GM12878 (cell line): ENCODE data around the gene SPNS1. TPM values are rescaled to one million over a fixed set of nuclear protein-coding genes. Genes with fewer than 3 reads are reported as not detected.

Experiments
- ATAC-seq: fragments of 200-7000 bp; cut with Tn5 transposase; 3 replicates; pipeline ENCODE4 v1.9.1; 2020; ENCODE audit warnings: mild to moderate bottlenecking, moderate library complexity
- BruUV-seq: library from RNA; stranded (reverse); fragments of 400-500 nt; replicated peaks from 2 replicates; lab custom pipeline; 2021; lab: Mats Ljungman, UMichigan
- CTCF ChIA-PET: fragments of 300-600 bp; sonication (Branson Sonifier 250); formaldehyde crosslinking; extraction: SDS; loops from one replicate; lab custom pipeline; 2021; ENCODE audit warnings: inconsistent platforms; lab: Yijun Ruan, JAX
- POLR2A ChIA-PET: fragments of 350-600 bp; formaldehyde crosslinking; extraction: SDS; loops from one replicate; lab custom pipeline; 2021; ENCODE audit warnings: inconsistent platforms; lab: Charles Lee
- RAD21 ChIA-PET: fragments of 300-600 bp; sonication (Branson Sonifier 250); formaldehyde crosslinking; loops from one replicate; lab custom pipeline; 2023; ENCODE audit warnings: antibody characterized with exemption; ENCODE audit not compliant: unreplicated experiment; lab: Charles Lee
- SMC1A ChIA-PET: fragments of 300-600 bp; sonication (Branson Sonifier 250); formaldehyde crosslinking; loops from one replicate; lab custom pipeline; 2023; ENCODE audit not compliant: unreplicated experiment, uncharacterized antibody; lab: Charles Lee
- DNase-seq: peaks from one replicate; pipeline ENCODE4 v3.0.0-alpha.2; 2011; ENCODE audit warnings: low read depth, low spot score
- FAIRE-seq: peaks from 3 replicates; lab custom pipeline; 2011; peaks lifted over from hg19 to GRCh38; lab: Jason Lieb, UNC
- H2AFZ ChIP-seq: 2 replicates; pipeline ENCODE4 v1.6.0; 2011; ENCODE audit warnings: low read depth, low read length, control low read depth; ENCODE audit not compliant: control insufficient read depth
- H3K27ac ChIP-seq: 2 replicates; pipeline ENCODE4 v1.5.1; 2011; ENCODE audit warnings: control low read depth; ENCODE audit not compliant: control insufficient read depth, insufficient read depth
- H3K27me3 ChIP-seq, 2 experiments: replicated peaks in 1 of 2; 2 replicates each; pipeline versions ENCODE4 v1.6.0 to v1.6.1; 2011; ENCODE audit warnings: low read length in 1 of 2; ENCODE audit not compliant: control insufficient read depth in 2 of 2, insufficient read depth in 2 of 2
- H3K36me3 ChIP-seq, 2 experiments: 2 replicates each; pipeline ENCODE4 v1.5.1; 2011; ENCODE audit warnings: low read length in 1 of 2; ENCODE audit not compliant: control insufficient read depth in 2 of 2, insufficient read depth in 2 of 2
- H3K4me1 ChIP-seq: 2 replicates; pipeline ENCODE4 v1.6.1; 2011; ENCODE audit warnings: mild to moderate bottlenecking, low read length, moderate library complexity, mixed read lengths; ENCODE audit not compliant: control insufficient read depth, insufficient read depth
- H3K4me2 ChIP-seq: 2 replicates; pipeline ENCODE4 v1.6.0; 2011; ENCODE audit warnings: control low read depth; ENCODE audit not compliant: control insufficient read depth, insufficient read depth
- H3K4me3 ChIP-seq: fragments of 200-600 bp; sonication (generic); 2 replicates; pipeline ENCODE4 v1.5.1; 2016
- H3K79me2 ChIP-seq: 2 replicates; pipeline ENCODE4 v1.6.0; 2011; ENCODE audit warnings: low read length; ENCODE audit not compliant: control insufficient read depth, insufficient read depth
- H3K9ac ChIP-seq: 2 replicates; pipeline ENCODE4 v1.8.0; 2011; ENCODE audit warnings: low read length, control low read depth, mixed read lengths; ENCODE audit not compliant: control insufficient read depth, insufficient read depth
- H3K9me3 ChIP-seq: replicated peaks from 3 replicates; pipeline ENCODE4 v1.5.1; 2011; ENCODE audit warnings: mild to moderate bottlenecking, low read length; ENCODE audit not compliant: control insufficient read depth, insufficient read depth
- H4K20me1 ChIP-seq: 2 replicates; pipeline ENCODE4 v1.6.0; 2011; ENCODE audit not compliant: control insufficient read depth, insufficient read depth
- BRCA1 ChIP-seq: IDR thresholded peaks from 2 replicates; pipeline ENCODE4 v1.6.1; 2011; ENCODE audit warnings: low read depth, low read length, improper control_type of control experiment
- CEBPB ChIP-seq, 2 experiments: fragments of 150-350 bp in 1 of 2; IDR thresholded peaks; 2 replicates each; pipeline ENCODE4 v1.6.1; 2012 to 2014; ENCODE audit warnings: low read depth in 2 of 2, low read length in 2 of 2, borderline replicate concordance in 1 of 2, inconsistent platforms in 1 of 2
- IKZF1 ChIP-seq: fragments of 450-650 bp; conservative IDR thresholded peaks from 2 replicates; pipeline ENCODE4 v1.6.1; 2017; ENCODE audit warnings: antibody characterized with exemption, mild to moderate bottlenecking
- RUNX3 ChIP-seq: IDR thresholded peaks from 2 replicates; pipeline ENCODE4 v1.6.1; 2012; ENCODE audit warnings: low read length, inconsistent platforms
- SIX5 ChIP-seq: IDR thresholded peaks from 2 replicates; pipeline ENCODE4 v1.6.1; 2011; ENCODE audit warnings: mild to moderate bottlenecking, low read depth, low read length, moderate library complexity; ENCODE audit not compliant: severe bottlenecking
- SMC3 ChIP-seq: IDR thresholded peaks from 2 replicates; pipeline ENCODE4 v1.6.1; 2011; ENCODE audit warnings: low read length, improper control_type of control experiment, borderline replicate concordance
- YY1 ChIP-seq: IDR thresholded peaks from 2 replicates; pipeline ENCODE4 v1.6.1; 2011; ENCODE audit warnings: low read depth, mild to moderate bottlenecking, low read length
- WGBS: methylation state at CpG from one replicate; pipeline ENCODE4 v1.1.6; 2016; ENCODE audit warnings: low lambda C conversion rate; ENCODE audit not compliant: insufficient replicate concordance, insufficient coverage; ENCODE audit errors: missing lambda C conversion rate; 5-methylcytosine and 5-hydroxymethylcytosine counted together
- in situ Hi-C: fragments of 300-500 bp; cut with MboI; formaldehyde crosslinking; loops from 9 replicates; pipeline ENCODE4 v1.14.3; 2018; ENCODE audit warnings: mixed read lengths
- intact Hi-C: fragments of 100-400 bp; cut with micrococcal nuclease; formaldehyde crosslinking; loops from one replicate; pipeline ENCODE4 v1.14.2; 2022; ENCODE audit not compliant: unreplicated experiment
- polyA plus RNA-seq, 11 experiments: library from polyadenylated mRNA; depleted of rRNA in 4 of 11; unstranded in 6 of 11; stranded (reverse) in 5 of 11; fragments of >200 nt; fragmentation: Nextera tagmentation in 4 of 11; fragmentation: Illumina TruSeq in 1 of 11; extraction: Ambion mirVana in 4 of 11; extraction: Trizol in 1 of 11; gene quantifications; 1 replicate in 1 of 11; 2 replicates in 10 of 11; pipeline versions ENCODE4 v1.2.1 to v1.2.3, GENCODE V29; 2011 to 2016; ENCODE audit warnings: inconsistent platforms in 2 of 11, missing spikeins in 2 of 11, low read depth in 1 of 11
- total RNA-seq, 4 experiments: library from RNA; depleted of rRNA in 3 of 4; stranded (reverse); fragments of >200 nt in 3 of 4; fragmentation: Illumina TruSeq in 1 of 4; extraction: Trizol in 1 of 4; gene quantifications; 2 replicates each; pipeline versions ENCODE4 v1.2.1 to v1.2.3, GENCODE V29; 2013 to 2021

SPNS1 gene
- total and polyA plus RNA-seq, 10 of the 15 experiments (the other 5 are each of a cell fraction or from before 2014, with no cell fraction given) = 0.16 to 37.6 (median 12.0) TPM

DNA sequence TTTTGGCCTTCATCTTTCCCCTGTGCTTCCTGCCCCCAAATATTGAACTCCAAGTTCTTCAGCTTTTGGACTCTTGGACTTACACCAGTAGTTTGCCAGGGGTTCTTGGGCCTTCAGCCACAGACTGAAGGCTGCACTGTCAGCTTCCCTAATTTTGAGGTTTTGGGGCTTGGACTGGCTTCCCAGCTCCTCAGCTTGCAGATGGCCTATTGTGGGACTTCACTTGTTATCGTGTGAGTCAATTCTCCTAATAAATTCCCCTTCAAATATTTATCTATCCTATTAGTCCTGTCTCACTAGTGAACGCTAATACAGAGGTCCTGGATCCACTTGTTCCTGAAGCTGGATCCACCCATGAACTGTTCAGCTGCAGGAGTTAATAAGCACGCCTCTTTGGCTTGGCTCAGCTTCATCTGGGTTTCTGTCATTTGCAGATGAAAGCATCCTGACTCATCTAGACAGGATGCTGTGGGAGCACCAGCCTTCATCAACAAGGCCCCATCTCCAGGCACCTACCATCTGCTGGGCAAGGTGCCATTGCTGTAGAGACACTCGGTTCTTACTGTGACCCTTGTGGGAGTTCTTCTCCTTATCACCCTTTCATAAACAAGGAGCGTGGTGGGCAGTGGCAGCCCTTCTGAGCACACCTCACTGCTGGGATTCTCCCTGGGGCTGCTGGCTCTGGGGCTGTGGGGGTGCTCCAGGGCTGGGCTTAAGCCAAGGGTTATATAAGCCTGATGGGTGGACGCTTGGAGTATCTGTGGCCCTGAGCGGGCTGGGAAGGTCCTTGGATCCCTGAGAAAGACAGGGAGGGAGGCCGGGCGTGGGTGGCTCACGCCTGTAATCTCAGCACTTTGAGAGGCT, 33.4 kb downstream of the SPNS1 start:
- CTCF ChIA-PET = no interaction called here
- DNase-seq (no peak), ATAC-seq (peak; percentile 83), FAIRE-seq (peak; percentile 27)
- TF ChIP-seq RUNX3 = peak; percentile 33; the same call in 1 of the 2 replicates
- TF ChIP-seq YY1 = 0 out of 2 replicates have a peak, but pooled peaks have one; percentile 15
- no peak for TF ChIP-seq SMC3
- no peak for TF ChIP-seq IKZF1
- no peak for TF ChIP-seq SIX5
- no peak for TF ChIP-seq BRCA1
- no peak for TF ChIP-seq CEBPB (IDR thresholded peaks at IDR 0.05; ENCODE audit: borderline replicate concordance in 1 of 2, low read depth in 2 of 2, low read length in 2 of 2)
- no peaks in the 10 kb centered on the region for H4K20me1 ChIP-seq
- H3K4me3 ChIP-seq = no peak overlapping the region
- in situ Hi-C loops (no loop called here), intact Hi-C loops (no loop called here)
- H3K36me3 ChIP-seq = no peaks in the 10 kb centered on the region
- POLR2A ChIA-PET = interaction anchor here (0.6 kb wide), 1 partner anchor 10 kb away, joined by 4 read pairs; no protein-coding TSS in a partner anchor
- H3K9ac ChIP-seq = no peak overlapping the region
- BruUV-seq = no TSS peak
- H3K27me3 ChIP-seq = no peaks in the 10 kb centered on the region
- SMC1A ChIA-PET = no interaction called here
- H3K27ac ChIP-seq = no peak overlapping the region
- RAD21 ChIA-PET = no interaction called here
- WGBS = 32% methylated on average over 9 of the region's 10 CpGs
- no peaks in the 10 kb centered on the region for H3K79me2 ChIP-seq
- no peak overlapping the region for H3K4me2 ChIP-seq
- H3K9me3 ChIP-seq = no peaks in the 10 kb centered on the region
- H3K4me1 ChIP-seq = no peaks in the 10 kb centered on the region
- no peak overlapping the region for H2AFZ ChIP-seq
